GM12873 (cell line): ENCODE measurements around the gene B9D2.

ENCODE experiments used
- TF ChIP-seq, protein P1 (sequence below): IDR thresholded peaks from 2 replicates; pipeline ENCODE4 v1.5.1; 2012; ENCODE audit warnings: low read depth, mild to moderate bottlenecking, moderate library complexity, low read length, control low read depth; ENCODE audit not compliant: insufficient read depth; ENCODE audit errors: missing control alignments

Gene B9D2

DNA sequence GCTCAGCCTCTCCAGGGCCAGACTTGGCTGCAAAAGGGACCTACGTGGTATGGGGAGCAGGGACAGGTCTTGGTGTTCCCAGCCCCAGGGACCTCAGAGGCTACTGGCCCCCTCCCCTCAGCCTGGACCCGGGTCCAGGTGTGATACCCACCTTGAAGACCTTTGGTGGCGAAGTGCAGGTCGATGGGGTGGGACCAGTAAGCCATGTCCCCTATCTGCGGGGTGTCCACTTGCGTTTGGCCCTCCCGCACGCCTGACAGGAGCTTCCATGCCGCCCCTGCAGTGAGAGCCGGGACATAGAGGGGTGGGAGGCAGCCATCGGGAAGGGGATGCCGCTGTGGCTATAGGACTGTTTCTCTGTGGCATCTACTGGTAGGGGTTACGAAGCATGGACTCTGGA lies 6.2 kb downstream of the B9D2 start:
- TF ChIP-seq, protein P1, sequence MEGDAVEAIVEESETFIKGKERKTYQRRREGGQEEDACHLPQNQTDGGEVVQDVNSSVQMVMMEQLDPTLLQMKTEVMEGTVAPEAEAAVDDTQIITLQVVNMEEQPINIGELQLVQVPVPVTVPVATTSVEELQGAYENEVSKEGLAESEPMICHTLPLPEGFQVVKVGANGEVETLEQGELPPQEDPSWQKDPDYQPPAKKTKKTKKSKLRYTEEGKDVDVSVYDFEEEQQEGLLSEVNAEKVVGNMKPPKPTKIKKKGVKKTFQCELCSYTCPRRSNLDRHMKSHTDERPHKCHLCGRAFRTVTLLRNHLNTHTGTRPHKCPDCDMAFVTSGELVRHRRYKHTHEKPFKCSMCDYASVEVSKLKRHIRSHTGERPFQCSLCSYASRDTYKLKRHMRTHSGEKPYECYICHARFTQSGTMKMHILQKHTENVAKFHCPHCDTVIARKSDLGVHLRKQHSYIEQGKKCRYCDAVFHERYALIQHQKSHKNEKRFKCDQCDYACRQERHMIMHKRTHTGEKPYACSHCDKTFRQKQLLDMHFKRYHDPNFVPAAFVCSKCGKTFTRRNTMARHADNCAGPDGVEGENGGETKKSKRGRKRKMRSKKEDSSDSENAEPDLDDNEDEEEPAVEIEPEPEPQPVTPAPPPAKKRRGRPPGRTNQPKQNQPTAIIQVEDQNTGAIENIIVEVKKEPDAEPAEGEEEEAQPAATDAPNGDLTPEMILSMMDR: no peak

GRCh38 chr19:41356984-41357739 lies 6.8 kb downstream of the B9D2 start:
- TF ChIP-seq, protein P1: no peak

GRCh38 chr19:41355802-41356201 lies 8.1 kb downstream of the B9D2 start:
- TF ChIP-seq, protein P1: no peak

GRCh38 chr19:41355035-41355434 lies 8.9 kb downstream of the B9D2 start:
- TF ChIP-seq, protein P1: no peak

- TF ChIP-seq, protein P1: no peak
Observed at GRCh38 chr19:41354343-41354953, 9.5 kb downstream of the B9D2 start.

DNA sequence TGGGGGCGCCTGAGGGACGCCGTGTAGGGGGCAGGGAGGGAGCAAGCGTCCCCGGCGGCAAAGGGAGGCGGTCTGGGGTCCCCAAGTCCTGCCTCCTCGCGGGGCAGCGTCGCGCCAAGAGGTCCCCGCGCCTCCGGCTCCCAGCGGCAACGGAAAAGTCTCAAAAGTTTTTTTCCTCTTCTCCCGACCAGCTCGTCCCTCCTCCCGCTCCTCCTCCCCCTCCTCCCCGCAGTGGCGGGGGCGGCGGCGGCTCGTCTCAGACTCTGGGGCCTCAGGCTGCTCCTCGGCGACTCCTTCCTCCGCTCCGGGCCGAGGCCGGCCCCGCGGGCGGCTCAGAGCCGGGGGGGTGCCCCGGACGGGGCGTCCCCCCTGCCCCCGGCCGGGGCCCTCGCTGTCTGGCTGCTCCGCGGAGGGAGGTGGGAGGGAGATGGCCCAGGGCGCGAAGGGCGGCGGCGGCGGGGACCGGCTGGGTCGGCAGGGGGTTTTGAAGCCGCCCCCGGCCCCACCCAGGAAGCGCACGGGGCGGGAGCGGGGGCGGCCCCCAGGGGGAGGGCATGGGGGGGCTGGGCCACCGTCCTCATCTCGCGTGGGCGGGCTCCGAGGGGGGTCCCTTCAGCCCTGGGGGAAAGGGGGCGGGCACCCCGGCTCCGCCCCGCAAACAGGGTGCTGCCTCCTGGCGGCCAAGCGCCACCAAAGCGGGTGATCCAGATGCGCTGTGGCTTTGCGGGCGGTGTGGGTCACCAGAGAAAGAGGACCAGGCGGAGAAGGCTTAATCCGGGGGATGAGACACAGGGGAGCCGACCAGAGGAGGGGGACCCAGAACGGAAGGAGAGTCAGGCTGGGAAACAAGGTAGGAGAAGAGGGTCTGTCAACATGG lies 10.2 kb downstream of the B9D2 start, which contains the start of gene TGFB1:
Gene TGFB1, minus strand, starts transcription at position 457 of the 877 bp plus-strand sequence. CDS start 878 bp downstream, outside the sequence.
- TF ChIP-seq, protein P1: peak; percentile 88
